ENCODE measurements around the gene APOL3.
A peak's percentile ranks its signal among the peaks of the same experiment; 100 is the strongest.
"Not testable (repeated sequence)": the region's sequence is repeated elsewhere in the genome, so short reads cannot be mapped to it uniquely, and the experiment has no call there.

The APOL3 gene

GRCh38 chr22:36144886-36145541, 15.5 kb downstream of the APOL3 start:
- peak; percentile 45 for DNase-seq (ENCODE audit: low spot score)
- in situ Hi-C loops (cut with MboI; ENCODE audit: low sequenced_read_pairs, unreplicated experiment) = no loop called here
- TF ChIP-seq CTCF (IDR thresholded peaks at IDR 0.05; ENCODE audit: borderline replicate concordance, control extremely low read depth, extremely low read depth, insufficient read depth, missing control alignments) = peak; percentile 39

- DNase-seq (ENCODE audit: low spot score) = no peak
- TF ChIP-seq CTCF (IDR thresholded peaks at IDR 0.05; ENCODE audit: borderline replicate concordance, control extremely low read depth, extremely low read depth, insufficient read depth, missing control alignments) = no peak
- in situ Hi-C loops (cut with MboI; ENCODE audit: low sequenced_read_pairs, unreplicated experiment) = no loop called here
These were observed 16.6 kb downstream of the APOL3 start for GRCh38 chr22:36143956-36144355.

GRCh38 chr22:36143066-36143815, 17.3 kb downstream of the APOL3 start:
- in situ Hi-C loops (cut with MboI; ENCODE audit: low sequenced_read_pairs, unreplicated experiment) = no loop called here
- DNase-seq (ENCODE audit: low spot score) = no peak
- no peak for TF ChIP-seq CTCF (IDR thresholded peaks at IDR 0.05; ENCODE audit: borderline replicate concordance, control extremely low read depth, extremely low read depth, insufficient read depth, missing control alignments)

- in situ Hi-C loops (cut with MboI; ENCODE audit: low sequenced_read_pairs, unreplicated experiment) = no loop called here
- TF ChIP-seq CTCF (IDR thresholded peaks at IDR 0.05; ENCODE audit: borderline replicate concordance, control extremely low read depth, extremely low read depth, insufficient read depth, missing control alignments) = no peak
- DNase-seq (ENCODE audit: low spot score) = no peak
These were observed 19.1 kb downstream of the APOL3 start for GRCh38 chr22:36141481-36141880.

GRCh38 chr22:36138709-36139108, 21.8 kb downstream of the APOL3 start:
- DNase-seq (ENCODE audit: low spot score); in situ Hi-C loops (cut with MboI; ENCODE audit: low sequenced_read_pairs, unreplicated experiment): not testable (repeated sequence)

GRCh38 chr22:36136988-36137387, 23.6 kb downstream of the APOL3 start:
- in situ Hi-C loops (cut with MboI; ENCODE audit: low sequenced_read_pairs, unreplicated experiment) = no loop called here
- no peak for DNase-seq (ENCODE audit: low spot score)
- no peak for TF ChIP-seq CTCF (IDR thresholded peaks at IDR 0.05; ENCODE audit: borderline replicate concordance, control extremely low read depth, extremely low read depth, insufficient read depth, missing control alignments)

- in situ Hi-C loops (cut with MboI; ENCODE audit: low sequenced_read_pairs, unreplicated experiment) = no loop called here
- DNase-seq (ENCODE audit: low spot score) = no peak
- TF ChIP-seq CTCF (IDR thresholded peaks at IDR 0.05; ENCODE audit: borderline replicate concordance, control extremely low read depth, extremely low read depth, insufficient read depth, missing control alignments) = no peak
These were observed 24.1 kb downstream of the APOL3 start for GRCh38 chr22:36136475-36136874.

Data from GM13976 (cell line).